GM10266 (cell line): Measurements from ENCODE around the gene C16orf46.

ENCODE experiments used
- DNase-seq: peaks from one replicate; pipeline ENCODE4 v3.0.0; 2012; ENCODE audit errors: extremely low spot score
- TF ChIP-seq, protein P1 (sequence below): IDR thresholded peaks from 2 replicates; pipeline ENCODE4 v1.5.1; 2012; ENCODE audit warnings: mild to moderate bottlenecking, low read depth; ENCODE audit not compliant: control insufficient read depth, insufficient read depth; ENCODE audit errors: missing control alignments

The C16orf46 gene

GRCh38 chr16:81095953-81096714 is 19.1 kb upstream of the C16orf46 start, which contains the start of gene GCSH:
GCSH (minus strand) TSS chr16:81096395; CDS start chr16:81096278, 117 bp downstream.
- DNase-seq = peak; percentile 96
- TF ChIP-seq, protein P1, sequence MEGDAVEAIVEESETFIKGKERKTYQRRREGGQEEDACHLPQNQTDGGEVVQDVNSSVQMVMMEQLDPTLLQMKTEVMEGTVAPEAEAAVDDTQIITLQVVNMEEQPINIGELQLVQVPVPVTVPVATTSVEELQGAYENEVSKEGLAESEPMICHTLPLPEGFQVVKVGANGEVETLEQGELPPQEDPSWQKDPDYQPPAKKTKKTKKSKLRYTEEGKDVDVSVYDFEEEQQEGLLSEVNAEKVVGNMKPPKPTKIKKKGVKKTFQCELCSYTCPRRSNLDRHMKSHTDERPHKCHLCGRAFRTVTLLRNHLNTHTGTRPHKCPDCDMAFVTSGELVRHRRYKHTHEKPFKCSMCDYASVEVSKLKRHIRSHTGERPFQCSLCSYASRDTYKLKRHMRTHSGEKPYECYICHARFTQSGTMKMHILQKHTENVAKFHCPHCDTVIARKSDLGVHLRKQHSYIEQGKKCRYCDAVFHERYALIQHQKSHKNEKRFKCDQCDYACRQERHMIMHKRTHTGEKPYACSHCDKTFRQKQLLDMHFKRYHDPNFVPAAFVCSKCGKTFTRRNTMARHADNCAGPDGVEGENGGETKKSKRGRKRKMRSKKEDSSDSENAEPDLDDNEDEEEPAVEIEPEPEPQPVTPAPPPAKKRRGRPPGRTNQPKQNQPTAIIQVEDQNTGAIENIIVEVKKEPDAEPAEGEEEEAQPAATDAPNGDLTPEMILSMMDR = no peak

GRCh38 chr16:81095653-81095952 is 18.6 kb upstream of the C16orf46 start:
- TF ChIP-seq, protein P1 = no peak
- no peak for DNase-seq

DNA sequence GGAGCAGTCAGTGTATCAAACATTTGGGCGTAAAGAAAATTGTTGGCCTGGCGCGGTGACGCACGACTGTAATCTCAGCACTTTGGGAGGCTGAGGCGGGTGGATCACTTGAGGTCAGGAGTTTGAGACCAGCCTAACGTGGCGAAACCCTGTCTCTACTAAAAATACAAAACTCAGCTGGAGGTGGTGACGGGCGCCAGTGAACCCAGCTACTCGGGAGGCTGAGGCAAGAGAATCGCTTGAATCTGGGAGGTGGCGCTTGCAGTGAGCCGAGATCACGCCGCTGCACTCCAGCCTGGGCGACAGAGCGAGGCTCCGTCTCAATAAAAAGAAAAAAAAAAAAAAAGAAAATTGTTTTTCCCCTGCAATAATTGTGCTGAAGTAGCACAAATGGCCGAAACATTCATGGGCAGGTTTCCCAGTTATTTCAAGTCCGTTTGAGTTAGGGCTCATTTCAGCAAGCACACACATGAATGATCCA is 17.8 kb upstream of the C16orf46 start:
- TF ChIP-seq, protein P1 = no peak
- no peak for DNase-seq

DNA sequence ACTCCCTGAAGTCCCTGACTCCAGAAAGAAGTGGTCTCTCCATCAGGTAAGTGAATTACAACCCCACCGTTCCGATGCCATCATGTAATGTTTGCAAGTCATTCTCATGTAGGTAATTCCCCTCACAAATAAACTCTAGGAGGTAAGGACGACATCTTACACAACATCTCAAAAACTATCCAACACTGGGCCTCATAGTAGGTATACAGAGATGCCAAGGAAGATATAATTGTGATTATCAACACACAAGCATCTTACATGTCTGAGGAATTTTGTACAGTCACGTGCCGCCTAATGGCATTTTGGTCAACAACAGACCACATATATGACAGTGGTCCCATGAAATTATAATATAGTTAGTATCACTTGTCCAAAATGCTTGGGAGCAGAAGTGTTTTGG is 11.8 kb upstream of the C16orf46 start:
- DNase-seq = no peak
- TF ChIP-seq, protein P1 = no peak

- no peak for DNase-seq
- TF ChIP-seq, protein P1 = no peak
Observed at GRCh38 chr16:81081014-81081413, 4.0 kb upstream of the C16orf46 start.

DNA sequence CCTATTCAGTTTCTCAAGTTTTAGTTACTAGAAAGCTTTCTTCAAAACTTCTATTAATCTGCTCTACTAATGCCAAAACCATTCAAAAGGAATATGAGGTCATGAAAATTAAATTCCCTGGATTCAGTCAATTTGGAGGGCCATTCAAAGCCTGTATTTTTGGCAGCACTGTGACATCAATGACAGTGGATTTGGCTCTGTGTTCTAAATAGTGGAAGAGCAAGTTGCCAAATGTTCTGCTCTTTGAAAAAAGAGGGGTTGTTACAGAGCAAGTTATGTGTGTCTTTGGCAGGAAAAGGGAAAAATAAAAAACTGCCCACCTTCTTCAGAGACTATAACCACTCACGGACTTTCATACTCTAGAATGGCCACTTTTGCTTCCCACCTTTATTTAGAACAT is 3.2 kb upstream of the C16orf46 start:
- DNase-seq = no peak
- TF ChIP-seq, protein P1 = no peak

DNA sequence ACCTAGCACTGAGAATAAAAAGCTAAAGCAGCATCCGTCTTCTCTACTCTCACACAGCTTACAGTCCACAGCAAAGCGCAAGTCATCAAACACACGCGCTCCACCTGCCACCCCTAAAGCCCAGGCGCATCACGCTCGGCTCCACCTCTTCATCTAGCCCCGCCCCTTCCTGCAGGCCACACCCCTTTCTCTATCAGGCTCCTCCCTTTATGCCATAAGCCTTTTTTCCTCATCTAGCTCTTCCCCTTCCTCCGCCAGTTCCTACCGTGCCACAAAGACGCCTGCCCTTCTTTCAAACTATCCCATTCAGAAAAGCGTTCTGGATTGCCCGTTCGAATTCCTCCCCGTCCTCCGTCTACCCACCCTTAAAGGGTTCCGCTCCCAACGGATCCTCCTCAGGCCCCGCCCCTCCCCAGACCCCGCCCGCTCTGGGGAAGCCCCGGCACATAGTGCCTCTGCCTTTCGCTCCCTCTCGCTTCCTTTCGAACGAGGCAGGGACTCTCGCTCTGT is 417 bp downstream of the C16orf46 start:
- TF ChIP-seq, protein P1 = no peak
- peak; percentile 82 for DNase-seq
